GM19099 (cell line): Measurements from ENCODE around the gene MAP2K1.

ENCODE experiments used
- POLR2A ChIP-seq: IDR thresholded peaks from 3 replicates; pipeline ENCODE4 v1.6.1; 2011; ENCODE audit warnings: low read depth; ENCODE audit not compliant: insufficient read length; ENCODE audit errors: extremely low read depth

The MAP2K1 gene

GRCh38 chr15:66386204-66387123 lies at the start of gene MAP2K1:
Gene MAP2K1 (plus strand): TSS chr15:66386912. CDS start chr15:66387348, 436 bp downstream.
- TF ChIP-seq POLR2A, result peak; percentile 79

- no peak for TF ChIP-seq POLR2A
These were observed 30.7 kb upstream of the MAP2K1 start for GRCh38 chr15:66356077-66356358.

- peak; percentile 89 for TF ChIP-seq POLR2A
These were observed 30.1 kb upstream of the MAP2K1 start, which contains the start of gene TIPIN for GRCh38 chr15:66356359-66357236. Gene TIPIN (minus strand): TSS chr15:66356685. CDS start chr15:66352947, 3,738 bp downstream.

GRCh38 chr15:66359740-66360139 lies 27.0 kb upstream of the MAP2K1 start:
- TF ChIP-seq POLR2A, result no peak

- TF ChIP-seq POLR2A, result no peak
These were observed 23.9 kb upstream of the MAP2K1 start for GRCh38 chr15:66362776-66363175.

- TF ChIP-seq POLR2A, result no peak
These were observed 21.7 kb upstream of the MAP2K1 start for GRCh38 chr15:66364944-66365528.

GRCh38 chr15:66369773-66370651 lies 16.7 kb upstream of the MAP2K1 start:
- peak; percentile 43 for TF ChIP-seq POLR2A

GRCh38 chr15:66374179-66374578 lies 12.5 kb upstream of the MAP2K1 start:
- no peak for TF ChIP-seq POLR2A

- TF ChIP-seq POLR2A, result no peak
These were observed 7.8 kb upstream of the MAP2K1 start for GRCh38 chr15:66378814-66379430.

GRCh38 chr15:66387163-66388042 lies 691 bp downstream of the MAP2K1 start:
- no peak for TF ChIP-seq POLR2A

- no peak for TF ChIP-seq POLR2A
These were observed 1.3 kb downstream of the MAP2K1 start for GRCh38 chr15:66388043-66388363.

GRCh38 chr15:66388576-66388975 lies 1.9 kb downstream of the MAP2K1 start:
- TF ChIP-seq POLR2A, result no peak

GRCh38 chr15:66389098-66389858 lies 2.6 kb downstream of the MAP2K1 start:
- TF ChIP-seq POLR2A, result no peak

GRCh38 chr15:66389859-66390381 lies 3.2 kb downstream of the MAP2K1 start:
- no peak for TF ChIP-seq POLR2A
